Body of pancreas (tissue), 4 donors: Measurements from ENCODE around the gene RSPH9. TPM values are rescaled to one million over a fixed set of nuclear protein-coding genes. Genes with fewer than 3 reads are reported as not detected.
A peak's percentile ranks its signal among the peaks of the same experiment; 100 is the strongest.

ENCODE experiments used
- ATAC-seq: fragments of 150-250 bp; one replicate; pipeline ENCODE4 v1.9.1; 2016
- DNase-seq, 4 donors: peaks; one replicate each; pipeline ENCODE4 v3.0.0-alpha.2; 2019
- H3K27ac ChIP-seq, 4 donors: fragments of 200-600 bp; sonication (generic); 1 replicate in 3 of 4; 2 replicates in 1 of 4; pipeline versions ENCODE4 v1.5.1 to v1.6.1; 2016 to 2019; ENCODE audit warnings: mild to moderate bottlenecking in 1 of 4, mixed read lengths in 1 of 4, moderate library complexity in 1 of 4
- H3K27me3 ChIP-seq, 2 donors: fragments of 200-600 bp; sonication (generic); one replicate each; pipeline ENCODE4 v1.6.0; 2016; ENCODE audit warnings: mild to moderate bottlenecking in 1 of 2
- H3K36me3 ChIP-seq, 2 donors: fragments of 200-600 bp; sonication (generic); replicated peaks in 1 of 2; 2 replicates each; pipeline ENCODE4 v1.5.1; 2016; ENCODE audit warnings: low read depth in 2 of 2; ENCODE audit not compliant: insufficient read depth in 1 of 2
- H3K4me1 ChIP-seq: fragments of 200-600 bp; sonication (generic); one replicate; pipeline ENCODE4 v1.6.0; 2016
- H3K4me3 ChIP-seq, 2 donors: fragments of 200-600 bp; sonication (generic); 1 replicate in 1 of 2; 2 replicates in 1 of 2; pipeline ENCODE4 v1.5.1; 2016 to 2019
- H3K9me3 ChIP-seq, 3 donors: fragments of 200-600 bp; sonication (generic); 1 replicate in 2 of 3; 2 replicates in 1 of 3; pipeline ENCODE4 v1.5.1; 2016
- CTCF ChIP-seq, 7 experiments: fragments of 450-650 bp in 4 of 7; fragments of 200-600 bp in 3 of 7; sonication (generic) in 3 of 7; IDR thresholded peaks; one replicate each; pipeline ENCODE4 v1.5.1; 2016 to 2019; ENCODE audit warnings: antibody characterized with exemption in 7 of 7
- POLR2A ChIP-seq, 3 donors: fragments of 450-650 bp; IDR thresholded peaks; one replicate each; pipeline ENCODE4 v1.6.1; 2016; ENCODE audit warnings: antibody characterized with exemption in 3 of 3, mild to moderate bottlenecking in 2 of 3
- WGBS, 2 donors: methylation state at CpG; one replicate each; pipeline ENCODE4 v1.1.5; 2017; 5-methylcytosine and 5-hydroxymethylcytosine counted together
- intact Hi-C: fragments of 100-400 bp; cut with DNase I; formaldehyde crosslinking; loops from one replicate; pipeline ENCODE4 v1.15.1; 2023
- total RNA-seq, 2 donors: library from RNA; depleted of rRNA; stranded (reverse); fragments of >200 nt; gene quantifications; one replicate each; pipeline ENCODE4 v1.1.0, GENCODE V29; 2016

RSPH9 gene
- total RNA-seq, 2 donors from 2014 or later = not detected

- DNase-seq (peak; percentile 74 to 96 (median 88)), ATAC-seq (peak; percentile 80)
- WGBS, 2 donors = 35 to 42% methylated on average over 13 to 15 of the region's 15 CpGs
- peaks cover 65% of the 10 kb centered on the region for H3K4me1 ChIP-seq
- no peaks in the 10 kb centered on the region for H3K9me3 ChIP-seq
- intact Hi-C loops = no loop called here
- H3K4me3 ChIP-seq = no peak overlapping the region
- no peaks in the 10 kb centered on the region for H3K36me3 ChIP-seq
- peak overlapping the region; percentile 74 to 82 (median 78) for H3K27ac ChIP-seq
- peak in 2 of 3 donors; percentile 49 to 62 for TF ChIP-seq POLR2A (IDR thresholded peaks at IDR 0.05)
- TF ChIP-seq CTCF (IDR thresholded peaks at IDR 0.05) = no peak
- H3K27me3 ChIP-seq = no peaks in the 10 kb centered on the region
These were observed 58.0 kb downstream of the RSPH9 start for GRCh38 chr6:43702534-43703440.

GRCh38 chr6:43703512-43704429 lies 58.9 kb downstream of the RSPH9 start:
- DNase-seq (peak; percentile 20 to 52 (median 44)), ATAC-seq (peak; percentile 38)
- Histone ChIP-seq H3K27me3 (no peaks in the 10 kb centered on the region), H3K4me1 (peaks cover 57% of the 10 kb centered on the region), H3K36me3 (no peaks in the 10 kb centered on the region), H3K9me3 (no peaks in the 10 kb centered on the region), H3K4me3 (no peak overlapping the region), H3K27ac (peak overlapping the region; percentile 74 to 82 (median 78))
- WGBS, 2 donors = 49 to 68% methylated on average over 8 of the region's 8 CpGs
- TF ChIP-seq POLR2A (IDR thresholded peaks at IDR 0.05) (no peak), CTCF (IDR thresholded peaks at IDR 0.05) (no peak)
- intact Hi-C loops = no loop called here

- Histone ChIP-seq H3K4me1 (peaks cover 35% of the 10 kb centered on the region), H3K36me3 (no peaks in the 10 kb centered on the region), H3K4me3 (no peak overlapping the region), H3K9me3 (no peaks in the 10 kb centered on the region), H3K27ac (peak overlapping the region in 2 of 4 donors; percentile 1 to 17), H3K27me3 (no peaks in the 10 kb centered on the region)
- intact Hi-C loops = no loop called here
- TF ChIP-seq POLR2A (IDR thresholded peaks at IDR 0.05) (no peak), CTCF (IDR thresholded peaks at IDR 0.05) (no peak)
- DNase-seq = peak in 1 of 4 donors; percentile 31
- ATAC-seq = no peak
- WGBS, 2 donors = 53 to 59% methylated on average over 3 of the region's 3 CpGs
These were observed 61.2 kb downstream of the RSPH9 start for GRCh38 chr6:43705996-43706395.

- intact Hi-C loops = no loop called here
- Histone ChIP-seq H3K27ac (peak overlapping the region in 1 of 4 donors; percentile 1), H3K36me3 (no peaks in the 10 kb centered on the region)
These were observed 62.0 kb downstream of the RSPH9 start for GRCh38 chr6:43706788-43707187.

More at GRCh38 chr6:43706788-43707187, 62.0 kb downstream of the RSPH9 start:
- ATAC-seq (no peak), DNase-seq (no peak)
- Histone ChIP-seq H3K4me1 (peaks cover 35% of the 10 kb centered on the region), H3K4me3 (no peak overlapping the region), H3K9me3 (no peaks in the 10 kb centered on the region), H3K27me3 (no peaks in the 10 kb centered on the region)
- whole genome bisulfite sequencing, 2 donors = 65 to 72% methylated on average over 8 of the region's 8 CpGs
- TF ChIP-seq POLR2A (IDR thresholded peaks at IDR 0.05) (no peak), CTCF (IDR thresholded peaks at IDR 0.05) (no peak)
